CD4-positive, CD25-positive, alpha-beta regulatory T cell (primary cell): ENCODE data around the gene POLG2. TPM values are rescaled to one million over a fixed set of nuclear protein-coding genes. Genes with fewer than 3 reads are reported as not detected.
"Not testable (repeated sequence)": the region's sequence is repeated elsewhere in the genome, so short reads cannot be mapped to it uniquely, and the experiment has no call there.

Experiments used
- ATAC-seq, 2 donors: fragments of 150-1000 bp; cut with Tn5 transposase; one replicate each; pipeline ENCODE4 v1.10.0; 2021; ENCODE audit warnings: low read depth in 2 of 2, moderate number of reproducible peaks in 2 of 2, moderate library complexity in 1 of 2
- DNase-seq, 3 donors: peaks; one replicate each; pipeline versions ENCODE4 v3.0.0 to v3.0.0-alpha.2; 2012 to 2022; ENCODE audit warnings: mixed read lengths in 1 of 3
- H3K27ac ChIP-seq: one replicate; pipeline ENCODE4 v1.7.0; 2013; ENCODE audit warnings: mild to moderate bottlenecking, low read length; ENCODE audit not compliant: insufficient read depth, poor library complexity, severe bottlenecking
- H3K27me3 ChIP-seq: one replicate; pipeline ENCODE4 v1.7.0; 2013; ENCODE audit warnings: low read length; ENCODE audit not compliant: control insufficient read depth, insufficient read depth
- H3K36me3 ChIP-seq: one replicate; pipeline ENCODE4 v1.7.0; 2013; ENCODE audit warnings: mild to moderate bottlenecking, low read length, moderate library complexity; ENCODE audit not compliant: control insufficient read depth, insufficient read depth
- H3K4me1 ChIP-seq: 2 replicates; pipeline ENCODE4 v1.7.0; 2013; ENCODE audit warnings: mild to moderate bottlenecking, low read length; ENCODE audit not compliant: insufficient read depth, control insufficient read depth, poor library complexity, severe bottlenecking
- H3K4me3 ChIP-seq: one replicate; pipeline ENCODE4 v1.7.0; 2013; ENCODE audit warnings: low read depth, mild to moderate bottlenecking, low read length, moderate library complexity
- H3K9me3 ChIP-seq, 2 experiments: 1 replicate in 1 of 2; 2 replicates in 1 of 2; pipeline ENCODE4 v1.7.0; 2013; ENCODE audit warnings: low read length in 2 of 2, mild to moderate bottlenecking in 1 of 2, moderate library complexity in 1 of 2; ENCODE audit not compliant: control insufficient read depth in 2 of 2
- H3K27ac Mint-ChIP-seq, 3 donors: one replicate each; pipeline ENCODE4 v1.8.0; 2020 to 2022; ENCODE audit warnings: mild to moderate bottlenecking in 3 of 3, mixed read lengths in 3 of 3, moderate library complexity in 2 of 3
- H3K27me3 Mint-ChIP-seq: one replicate; pipeline ENCODE4 v1.8.0; 2022; ENCODE audit warnings: mild to moderate bottlenecking, mixed read lengths
- H3K36me3 Mint-ChIP-seq: one replicate; pipeline ENCODE4 v1.8.0; 2020; ENCODE audit warnings: mixed read lengths
- H3K4me1 Mint-ChIP-seq, 4 donors: one replicate each; pipeline ENCODE4 v1.8.0; 2020 to 2022; ENCODE audit warnings: mixed read lengths in 4 of 4, mild to moderate bottlenecking in 1 of 4
- H3K4me3 Mint-ChIP-seq, 4 donors: one replicate each; pipeline ENCODE4 v1.8.0; 2020 to 2022; ENCODE audit warnings: mild to moderate bottlenecking in 4 of 4, mixed read lengths in 4 of 4, moderate library complexity in 3 of 4
- H3K9me3 Mint-ChIP-seq, 7 donors: one replicate each; pipeline ENCODE4 v1.8.0; 2020 to 2022; ENCODE audit warnings: mixed read lengths in 7 of 7, mild to moderate bottlenecking in 3 of 7, moderate library complexity in 2 of 7
- polyA plus RNA-seq, 4 donors: library from polyadenylated mRNA; unstranded; fragments of 300-500 nt; fragmentation: Illumina TruSeq; gene quantifications; one replicate each; pipeline ENCODE4 v1.2.3, GENCODE V29; 2021
- total RNA-seq: library from RNA; stranded (reverse); gene quantifications from one replicate; pipeline ENCODE4 v1.2.3, GENCODE V29; 2022

The POLG2 gene
- total and polyA plus RNA-seq, 5 donors from 2014 or later, result 10.2 to 49.3 (median 10.2) TPM

- Histone ChIP-seq H3K27ac (no peak overlapping the region), H3K4me3 (no peak overlapping the region), H3K4me1 (no peaks in the 10 kb centered on the region), H3K9me3 (no peaks in the 10 kb centered on the region), H3K27me3 (no peaks in the 10 kb centered on the region), H3K36me3 (peaks cover 55% of the 10 kb centered on the region)
- Mint-ChIP-seq H3K4me1 (peaks cover 0 to 8% (median 0%) of the 10 kb centered on the region in 4 donors), H3K27ac (no peak overlapping the region), H3K4me3 (no peak overlapping the region), H3K36me3 (peaks cover 25% of the 10 kb centered on the region), H3K27me3 (no peaks in the 10 kb centered on the region), H3K9me3 (no peaks in the 10 kb centered on the region)
- no peak for ATAC-seq
- DNase-seq, result no peak
These were observed 15.9 kb downstream of the POLG2 start for GRCh38 chr17:64480951-64481350.

- peaks cover 37% of the 10 kb centered on the region for H3K36me3 ChIP-seq
- H3K4me1 Mint-ChIP-seq, result peaks cover 0 to 2% (median 0%) of the 10 kb centered on the region in 4 donors
- ATAC-seq (no peak), DNase-seq (no peak)
- H3K4me3 ChIP-seq, result no peak overlapping the region
- H3K9me3 ChIP-seq, result no peaks in the 10 kb centered on the region
- peaks cover 5% of the 10 kb centered on the region for H3K36me3 Mint-ChIP-seq
- no peak overlapping the region for H3K27ac ChIP-seq
- no peaks in the 10 kb centered on the region for H3K27me3 Mint-ChIP-seq
- H3K4me3 Mint-ChIP-seq, result no peak overlapping the region
- H3K27ac Mint-ChIP-seq, result no peak overlapping the region
- no peaks in the 10 kb centered on the region for H3K4me1 ChIP-seq
- H3K9me3 Mint-ChIP-seq, result no peaks in the 10 kb centered on the region
- H3K27me3 ChIP-seq, result no peaks in the 10 kb centered on the region
These were observed 19.0 kb downstream of the POLG2 start for GRCh38 chr17:64477849-64478248.

GRCh38 chr17:64472564-64472963, 24.3 kb downstream of the POLG2 start:
- H3K4me1 ChIP-seq, result no peaks in the 10 kb centered on the region
- peaks cover 5% of the 10 kb centered on the region for H3K36me3 ChIP-seq
- no peak overlapping the region for H3K27ac ChIP-seq
- H3K9me3 Mint-ChIP-seq, result no peaks in the 10 kb centered on the region
- H3K9me3 ChIP-seq, result no peaks in the 10 kb centered on the region
- H3K36me3 Mint-ChIP-seq, result no peaks in the 10 kb centered on the region
- no peak for DNase-seq
- no peaks in the 10 kb centered on the region for H3K4me1 Mint-ChIP-seq
- H3K27ac Mint-ChIP-seq, result no peak overlapping the region
- no peaks in the 10 kb centered on the region for H3K27me3 Mint-ChIP-seq
- no peak overlapping the region for H3K4me3 ChIP-seq
- H3K27me3 ChIP-seq, result no peaks in the 10 kb centered on the region
- no peak overlapping the region for H3K4me3 Mint-ChIP-seq
- ATAC-seq, result no peak

GRCh38 chr17:64471440-64471839, 25.4 kb downstream of the POLG2 start:
- no peak for DNase-seq

GRCh38 chr17:64470625-64471024, 26.2 kb downstream of the POLG2 start:
- H3K4me3 Mint-ChIP-seq, result no peak overlapping the region
- Histone ChIP-seq H3K36me3 (no peaks in the 10 kb centered on the region), H3K9me3 (no peaks in the 10 kb centered on the region), H3K4me3 (no peak overlapping the region), H3K4me1 (no peaks in the 10 kb centered on the region), H3K27ac (no peak overlapping the region), H3K27me3 (peaks cover 4% of the 10 kb centered on the region)
- H3K27me3 Mint-ChIP-seq, result peaks cover 9% of the 10 kb centered on the region
- no peaks in the 10 kb centered on the region for H3K36me3 Mint-ChIP-seq
- DNase-seq (no peak), ATAC-seq (no peak)
- H3K4me1 Mint-ChIP-seq, result no peaks in the 10 kb centered on the region
- no peaks in the 10 kb centered on the region for H3K9me3 Mint-ChIP-seq
- H3K27ac Mint-ChIP-seq, result peak overlapping the region in 1 of 3 donors; percentile 46

More at GRCh38 chr17:64471440-64471839, 25.4 kb downstream of the POLG2 start:
- no peak overlapping the region for H3K4me3 ChIP-seq
- no peaks in the 10 kb centered on the region for H3K4me1 Mint-ChIP-seq
- H3K9me3 Mint-ChIP-seq, result no peaks in the 10 kb centered on the region
- H3K4me1 ChIP-seq, result no peaks in the 10 kb centered on the region
- peaks cover under 1% of the 10 kb centered on the region for H3K27me3 ChIP-seq
- H3K27me3 Mint-ChIP-seq, result peaks cover 5% of the 10 kb centered on the region
- H3K4me3 Mint-ChIP-seq, result no peak overlapping the region
- no peak overlapping the region for H3K27ac ChIP-seq
- no peaks in the 10 kb centered on the region for H3K9me3 ChIP-seq
- H3K27ac Mint-ChIP-seq, result no peak overlapping the region
- no peak for ATAC-seq
- H3K36me3 Mint-ChIP-seq, result no peaks in the 10 kb centered on the region
- no peaks in the 10 kb centered on the region for H3K36me3 ChIP-seq

GRCh38 chr17:64466834-64467233, 30.0 kb downstream of the POLG2 start:
- not testable (repeated sequence) for DNase-seq, H3K36me3 Mint-ChIP-seq, H3K27me3 ChIP-seq, H3K4me3 ChIP-seq, H3K27ac Mint-ChIP-seq, H3K27ac ChIP-seq, H3K4me1 ChIP-seq, H3K9me3 Mint-ChIP-seq, H3K4me1 Mint-ChIP-seq, ATAC-seq, H3K36me3 ChIP-seq, H3K9me3 ChIP-seq
- Mint-ChIP-seq H3K27me3 (peaks cover 18% of the 10 kb centered on the region), H3K4me3 (peak overlapping the region in 1 of 4 donors; percentile 44)

- Histone ChIP-seq H3K36me3 (no peaks in the 10 kb centered on the region), H3K4me3 (no peak overlapping the region), H3K4me1 (no peaks in the 10 kb centered on the region), H3K9me3 (no peaks in the 10 kb centered on the region), H3K27ac (no peak overlapping the region), H3K27me3 (peaks cover 4% of the 10 kb centered on the region)
- DNase-seq (no peak), ATAC-seq (no peak)
- Mint-ChIP-seq H3K27ac (peak overlapping the region in 1 of 3 donors; percentile 49), H3K27me3 (peaks cover 18% of the 10 kb centered on the region), H3K9me3 (no peaks in the 10 kb centered on the region), H3K4me1 (no peaks in the 10 kb centered on the region), H3K36me3 (no peaks in the 10 kb centered on the region), H3K4me3 (no peak overlapping the region)
These were observed 30.7 kb downstream of the POLG2 start for GRCh38 chr17:64466019-64466735.

GRCh38 chr17:64461788-64462187, 35.1 kb downstream of the POLG2 start:
- Histone ChIP-seq H3K36me3 (no peaks in the 10 kb centered on the region), H3K27me3 (peaks cover 4% of the 10 kb centered on the region), H3K4me1 (peaks cover under 1% of the 10 kb centered on the region), H3K4me3 (no peak overlapping the region), H3K27ac (no peak overlapping the region), H3K9me3 (no peaks in the 10 kb centered on the region)
- Mint-ChIP-seq H3K36me3 (no peaks in the 10 kb centered on the region), H3K9me3 (peaks cover 0 to 2% (median 0%) of the 10 kb centered on the region in 7 donors), H3K4me3 (no peak overlapping the region), H3K27me3 (peaks cover 17% of the 10 kb centered on the region), H3K4me1 (peaks cover 0 to 15% (median 5%) of the 10 kb centered on the region in 4 donors), H3K27ac (no peak overlapping the region)
- DNase-seq (no peak), ATAC-seq (no peak)
